ENCODE results near the gene LIFR. TPM values are rescaled to one million over a fixed set of nuclear protein-coding genes. Genes with fewer than 3 reads are reported as not detected.

The LIFR gene
- polyA plus RNA-seq, 1 of the 3 experiments (the other 2 are of a cell fraction) = 3.8 TPM

DNA sequence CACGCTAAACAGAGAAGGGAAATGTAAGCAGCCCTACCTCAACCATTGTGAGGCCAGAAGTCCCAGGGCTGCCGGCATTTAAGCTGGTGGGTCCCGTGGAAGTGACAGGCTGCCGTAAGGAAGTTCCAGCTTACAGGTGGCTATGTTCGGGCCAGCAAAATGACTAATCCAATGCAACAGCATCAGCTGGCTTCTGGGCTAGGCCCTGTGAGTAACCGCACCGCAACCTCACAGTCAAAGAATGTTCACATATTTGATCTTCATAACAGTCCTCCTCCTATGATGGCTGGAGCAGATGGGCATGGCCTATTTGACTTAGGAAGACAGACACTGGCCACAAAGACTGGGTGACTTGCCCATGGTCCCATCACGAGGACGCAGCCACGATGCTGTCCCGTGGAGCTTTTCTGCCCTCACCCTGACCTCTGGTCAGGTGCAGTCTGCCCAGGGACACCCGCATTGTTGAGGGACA lies 88.2 kb downstream of the LIFR start:
- H3K4me2 ChIP-seq = peak overlapping the region; percentile 54
- H3K9me2 ChIP-seq = no peaks in the 10 kb centered on the region
- H3K4me3 ChIP-seq (ENCODE audit: low read depth in 2 of 2, low read length in 1 of 2) = no peak overlapping the region
- H3K27ac ChIP-seq (ENCODE audit: low read depth in 2 of 2, low read length in 1 of 2) = peak overlapping the region in 1 of 2 experiments; percentile 57; a peak in 3 of 4 replicates
- no peak for DNase-seq
- no peaks in the 10 kb centered on the region for H3K27me3 ChIP-seq (ENCODE audit: insufficient read depth)
- no peak overlapping the region for H3K9ac ChIP-seq
- peaks cover 13 to 34% of the 10 kb centered on the region in 2 experiments; a peak in 3 of 4 replicates for H3K4me1 ChIP-seq (ENCODE audit: control insufficient read depth in 1 of 2, insufficient read depth in 2 of 2, low read depth in 1 of 2, low read length in 1 of 2)
- no peaks in the 10 kb centered on the region for H3K36me3 ChIP-seq (replicated peaks in 1 of 2; ENCODE audit: control insufficient read depth in 1 of 2, insufficient read depth in 2 of 2, low read length in 1 of 2)
- H2AFZ ChIP-seq (ENCODE audit: low read depth) = no peak overlapping the region; the same call in 1 of the 2 replicates
- H3K79me2 ChIP-seq (ENCODE audit: insufficient read depth) = no peaks in the 10 kb centered on the region
- no peaks in the 10 kb centered on the region for H3K9me3 ChIP-seq
- POLR2A ChIA-PET = no interaction called here
- no peaks in the 10 kb centered on the region for H4K20me1 ChIP-seq (ENCODE audit: insufficient read depth)
- 60% methylated on average over 8 of the region's 12 CpGs for WGBS (ENCODE audit: low lambda C conversion rate)
- CTCF ChIA-PET = interaction anchor here (1.2 to 1.7 kb wide), 2 partner anchors 26 to 82 kb away, joined by 3 to 10 read pairs; no protein-coding TSS in a partner anchor
- peaks cover 15% of the 10 kb centered on the region for H3F3A ChIP-seq (replicated peaks; ENCODE audit: insufficient read depth)
- no peak for TF ChIP-seq FOXM1 (IDR thresholded peaks at IDR 0.05; ENCODE audit: low read depth)
- TF ChIP-seq, protein P1, sequence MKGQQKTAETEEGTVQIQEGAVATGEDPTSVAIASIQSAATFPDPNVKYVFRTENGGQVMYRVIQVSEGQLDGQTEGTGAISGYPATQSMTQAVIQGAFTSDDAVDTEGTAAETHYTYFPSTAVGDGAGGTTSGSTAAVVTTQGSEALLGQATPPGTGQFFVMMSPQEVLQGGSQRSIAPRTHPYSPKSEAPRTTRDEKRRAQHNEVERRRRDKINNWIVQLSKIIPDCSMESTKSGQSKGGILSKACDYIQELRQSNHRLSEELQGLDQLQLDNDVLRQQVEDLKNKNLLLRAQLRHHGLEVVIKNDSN (IDR thresholded peaks at IDR 0.05; ENCODE audit: borderline replicate concordance, low read depth) = no peak
- TF ChIP-seq, protein P2, sequence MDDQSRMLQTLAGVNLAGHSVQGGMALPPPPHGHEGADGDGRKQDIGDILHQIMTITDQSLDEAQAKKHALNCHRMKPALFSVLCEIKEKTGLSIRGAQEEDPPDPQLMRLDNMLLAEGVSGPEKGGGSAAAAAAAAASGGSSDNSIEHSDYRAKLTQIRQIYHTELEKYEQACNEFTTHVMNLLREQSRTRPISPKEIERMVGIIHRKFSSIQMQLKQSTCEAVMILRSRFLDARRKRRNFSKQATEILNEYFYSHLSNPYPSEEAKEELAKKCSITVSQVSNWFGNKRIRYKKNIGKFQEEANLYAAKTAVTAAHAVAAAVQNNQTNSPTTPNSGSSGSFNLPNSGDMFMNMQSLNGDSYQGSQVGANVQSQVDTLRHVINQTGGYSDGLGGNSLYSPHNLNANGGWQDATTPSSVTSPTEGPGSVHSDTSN (IDR thresholded peaks at IDR 0.05) = peak; percentile 85
- no peak for TF ChIP-seq TAF1 (IDR thresholded peaks at IDR 0.05; ENCODE audit: borderline replicate concordance, low read depth, low read length)
- TF ChIP-seq MXI1 (IDR thresholded peaks at IDR 0.05; ENCODE audit: low read depth, low read length) = no peak
- peak; percentile 81 for TF ChIP-seq NFIC (IDR thresholded peaks at IDR 0.05; ENCODE audit: borderline replicate concordance)
- TF ChIP-seq, protein P3, sequence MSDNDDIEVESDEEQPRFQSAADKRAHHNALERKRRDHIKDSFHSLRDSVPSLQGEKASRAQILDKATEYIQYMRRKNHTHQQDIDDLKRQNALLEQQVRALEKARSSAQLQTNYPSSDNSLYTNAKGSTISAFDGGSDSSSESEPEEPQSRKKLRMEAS (IDR thresholded peaks at IDR 0.05; ENCODE audit: low read depth) = peak; percentile 71
- peak; percentile 91 for TF ChIP-seq FOSL2 (IDR thresholded peaks at IDR 0.05; ENCODE audit: borderline replicate concordance, low read depth)
- peak; percentile 48; the same call in 1 of the 2 replicates for TF ChIP-seq RXRA (IDR thresholded peaks at IDR 0.05; ENCODE audit: borderline replicate concordance, low read depth)
- TF ChIP-seq, protein P4, sequence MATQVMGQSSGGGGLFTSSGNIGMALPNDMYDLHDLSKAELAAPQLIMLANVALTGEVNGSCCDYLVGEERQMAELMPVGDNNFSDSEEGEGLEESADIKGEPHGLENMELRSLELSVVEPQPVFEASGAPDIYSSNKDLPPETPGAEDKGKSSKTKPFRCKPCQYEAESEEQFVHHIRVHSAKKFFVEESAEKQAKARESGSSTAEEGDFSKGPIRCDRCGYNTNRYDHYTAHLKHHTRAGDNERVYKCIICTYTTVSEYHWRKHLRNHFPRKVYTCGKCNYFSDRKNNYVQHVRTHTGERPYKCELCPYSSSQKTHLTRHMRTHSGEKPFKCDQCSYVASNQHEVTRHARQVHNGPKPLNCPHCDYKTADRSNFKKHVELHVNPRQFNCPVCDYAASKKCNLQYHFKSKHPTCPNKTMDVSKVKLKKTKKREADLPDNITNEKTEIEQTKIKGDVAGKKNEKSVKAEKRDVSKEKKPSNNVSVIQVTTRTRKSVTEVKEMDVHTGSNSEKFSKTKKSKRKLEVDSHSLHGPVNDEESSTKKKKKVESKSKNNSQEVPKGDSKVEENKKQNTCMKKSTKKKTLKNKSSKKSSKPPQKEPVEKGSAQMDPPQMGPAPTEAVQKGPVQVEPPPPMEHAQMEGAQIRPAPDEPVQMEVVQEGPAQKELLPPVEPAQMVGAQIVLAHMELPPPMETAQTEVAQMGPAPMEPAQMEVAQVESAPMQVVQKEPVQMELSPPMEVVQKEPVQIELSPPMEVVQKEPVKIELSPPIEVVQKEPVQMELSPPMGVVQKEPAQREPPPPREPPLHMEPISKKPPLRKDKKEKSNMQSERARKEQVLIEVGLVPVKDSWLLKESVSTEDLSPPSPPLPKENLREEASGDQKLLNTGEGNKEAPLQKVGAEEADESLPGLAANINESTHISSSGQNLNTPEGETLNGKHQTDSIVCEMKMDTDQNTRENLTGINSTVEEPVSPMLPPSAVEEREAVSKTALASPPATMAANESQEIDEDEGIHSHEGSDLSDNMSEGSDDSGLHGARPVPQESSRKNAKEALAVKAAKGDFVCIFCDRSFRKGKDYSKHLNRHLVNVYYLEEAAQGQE (IDR thresholded peaks at IDR 0.05; ENCODE audit: low read depth, low read length) = 0 out of 2 replicates have a peak, but pooled peaks have one; percentile 41
- TF ChIP-seq GATA2 (CRISPR knock-in tag; IDR thresholded peaks at IDR 0.05) = no peak
- peak; percentile 88 for TF ChIP-seq JUND (IDR thresholded peaks at IDR 0.05)
- peak; percentile 71; the same call in 1 of the 2 replicates for TF ChIP-seq TEAD4 (IDR thresholded peaks at IDR 0.05; ENCODE audit: borderline replicate concordance, insufficient read depth)
- TF ChIP-seq TCF12 (IDR thresholded peaks at IDR 0.05) = peak; percentile 89
- TF ChIP-seq RCOR1 (IDR thresholded peaks at IDR 0.05; ENCODE audit: low read length) = no peak
- peak in 1 of 2 experiments; percentile 59; a peak in 1 of 4 replicates for TF ChIP-seq EP300 (IDR thresholded peaks at IDR 0.05; ENCODE audit: borderline replicate concordance in 1 of 2, low read depth in 1 of 2, low read length in 1 of 2)
- no peak for TF ChIP-seq NRF1 (IDR thresholded peaks at IDR 0.05; ENCODE audit: low read depth, low read length)
- peak; percentile 58; the same call in 1 of the 2 replicates for TF ChIP-seq POLR2AphosphoS5 (IDR thresholded peaks at IDR 0.05; ENCODE audit: low read depth, low read length)
- TF ChIP-seq, protein P5, sequence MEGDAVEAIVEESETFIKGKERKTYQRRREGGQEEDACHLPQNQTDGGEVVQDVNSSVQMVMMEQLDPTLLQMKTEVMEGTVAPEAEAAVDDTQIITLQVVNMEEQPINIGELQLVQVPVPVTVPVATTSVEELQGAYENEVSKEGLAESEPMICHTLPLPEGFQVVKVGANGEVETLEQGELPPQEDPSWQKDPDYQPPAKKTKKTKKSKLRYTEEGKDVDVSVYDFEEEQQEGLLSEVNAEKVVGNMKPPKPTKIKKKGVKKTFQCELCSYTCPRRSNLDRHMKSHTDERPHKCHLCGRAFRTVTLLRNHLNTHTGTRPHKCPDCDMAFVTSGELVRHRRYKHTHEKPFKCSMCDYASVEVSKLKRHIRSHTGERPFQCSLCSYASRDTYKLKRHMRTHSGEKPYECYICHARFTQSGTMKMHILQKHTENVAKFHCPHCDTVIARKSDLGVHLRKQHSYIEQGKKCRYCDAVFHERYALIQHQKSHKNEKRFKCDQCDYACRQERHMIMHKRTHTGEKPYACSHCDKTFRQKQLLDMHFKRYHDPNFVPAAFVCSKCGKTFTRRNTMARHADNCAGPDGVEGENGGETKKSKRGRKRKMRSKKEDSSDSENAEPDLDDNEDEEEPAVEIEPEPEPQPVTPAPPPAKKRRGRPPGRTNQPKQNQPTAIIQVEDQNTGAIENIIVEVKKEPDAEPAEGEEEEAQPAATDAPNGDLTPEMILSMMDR (IDR thresholded peaks at IDR 0.05) = no peak
- TF ChIP-seq YY1 (IDR thresholded peaks at IDR 0.05; ENCODE audit: low read depth) = 0 out of 2 replicates have a peak, but pooled peaks have one; percentile 18
- TF ChIP-seq, protein P6, sequence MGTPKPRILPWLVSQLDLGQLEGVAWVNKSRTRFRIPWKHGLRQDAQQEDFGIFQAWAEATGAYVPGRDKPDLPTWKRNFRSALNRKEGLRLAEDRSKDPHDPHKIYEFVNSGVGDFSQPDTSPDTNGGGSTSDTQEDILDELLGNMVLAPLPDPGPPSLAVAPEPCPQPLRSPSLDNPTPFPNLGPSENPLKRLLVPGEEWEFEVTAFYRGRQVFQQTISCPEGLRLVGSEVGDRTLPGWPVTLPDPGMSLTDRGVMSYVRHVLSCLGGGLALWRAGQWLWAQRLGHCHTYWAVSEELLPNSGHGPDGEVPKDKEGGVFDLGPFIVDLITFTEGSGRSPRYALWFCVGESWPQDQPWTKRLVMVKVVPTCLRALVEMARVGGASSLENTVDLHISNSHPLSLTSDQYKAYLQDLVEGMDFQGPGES (IDR thresholded peaks at IDR 0.05; ENCODE audit: low read depth, low read length) = no peak
- no peak for TF ChIP-seq FOXJ3 (CRISPR knock-in tag; IDR thresholded peaks at IDR 0.05)
- no peak for TF ChIP-seq SMC3 (IDR thresholded peaks at IDR 0.05; ENCODE audit: low read depth, low read length)
- TF ChIP-seq MEF2A (IDR thresholded peaks at IDR 0.05; ENCODE audit: borderline replicate concordance, low read depth) = no peak
- no peak for TF ChIP-seq GABPA (IDR thresholded peaks at IDR 0.05; ENCODE audit: low read depth)
- no peak for TF ChIP-seq RFX5 (IDR thresholded peaks at IDR 0.05; ENCODE audit: low read length)

Data from SK-N-SH (cell line).